Spleen (tissue), 7 donors: ENCODE measurements around the gene AGBL1.

Source experiments
- POLR2A ChIP-seq, 3 donors: fragments of 450-650 bp; IDR thresholded peaks; one replicate each; pipeline ENCODE4 v1.5.1; 2017; ENCODE audit warnings: antibody characterized with exemption in 3 of 3, mild to moderate bottlenecking in 1 of 3
- TF ChIP-seq, protein P1 (sequence below), 11 experiments: fragments of 200-600 bp in 7 of 11; fragments of 450-650 bp in 4 of 11; sonication (generic) in 4 of 11; IDR thresholded peaks in 8 of 11; conservative IDR thresholded peaks in 3 of 11; 1 replicate in 7 of 11; 2 replicates in 4 of 11; pipeline versions ENCODE4 v1.4.0 to v1.8.0; 2016 to 2021; ENCODE audit warnings: antibody characterized with exemption in 11 of 11, inconsistent platforms in 4 of 11, mild to moderate bottlenecking in 1 of 11
- donor health status: DM: no; HTN: no; CAD: no; lungs with moderate emphysema.
- donor health status: DM: no; HTN: no; CAD: no.
- donor health status: DM: no; HTN: no; CAD: no.

DNA sequence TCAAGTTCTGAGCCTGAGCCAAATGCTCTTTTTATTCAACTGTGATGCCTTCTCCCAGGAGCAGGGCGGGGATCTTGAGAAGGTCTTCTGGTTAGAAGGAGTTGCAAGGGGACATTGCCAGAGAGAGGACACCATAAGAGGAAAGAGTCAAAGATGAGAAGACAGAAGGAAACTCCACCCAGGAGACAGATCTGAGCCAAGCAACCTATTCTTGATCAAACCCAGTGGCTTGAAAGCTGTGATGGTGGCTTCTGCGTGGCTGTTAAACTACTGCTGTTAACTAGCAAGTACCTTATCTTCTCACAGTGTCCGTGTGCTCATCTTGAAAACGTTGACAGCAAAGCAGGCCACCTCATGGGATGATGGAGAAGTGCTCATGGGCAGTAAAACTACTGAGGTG, 19.8 kb upstream of the AGBL1 start:
- TF ChIP-seq, protein P1, sequence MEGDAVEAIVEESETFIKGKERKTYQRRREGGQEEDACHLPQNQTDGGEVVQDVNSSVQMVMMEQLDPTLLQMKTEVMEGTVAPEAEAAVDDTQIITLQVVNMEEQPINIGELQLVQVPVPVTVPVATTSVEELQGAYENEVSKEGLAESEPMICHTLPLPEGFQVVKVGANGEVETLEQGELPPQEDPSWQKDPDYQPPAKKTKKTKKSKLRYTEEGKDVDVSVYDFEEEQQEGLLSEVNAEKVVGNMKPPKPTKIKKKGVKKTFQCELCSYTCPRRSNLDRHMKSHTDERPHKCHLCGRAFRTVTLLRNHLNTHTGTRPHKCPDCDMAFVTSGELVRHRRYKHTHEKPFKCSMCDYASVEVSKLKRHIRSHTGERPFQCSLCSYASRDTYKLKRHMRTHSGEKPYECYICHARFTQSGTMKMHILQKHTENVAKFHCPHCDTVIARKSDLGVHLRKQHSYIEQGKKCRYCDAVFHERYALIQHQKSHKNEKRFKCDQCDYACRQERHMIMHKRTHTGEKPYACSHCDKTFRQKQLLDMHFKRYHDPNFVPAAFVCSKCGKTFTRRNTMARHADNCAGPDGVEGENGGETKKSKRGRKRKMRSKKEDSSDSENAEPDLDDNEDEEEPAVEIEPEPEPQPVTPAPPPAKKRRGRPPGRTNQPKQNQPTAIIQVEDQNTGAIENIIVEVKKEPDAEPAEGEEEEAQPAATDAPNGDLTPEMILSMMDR (IDR thresholded peaks at IDR 0.05 in 8 of 11, conservative IDR thresholded peaks at IDR 0.05 in 3 of 11), result no peak
- TF ChIP-seq POLR2A (IDR thresholded peaks at IDR 0.05), result no peak
